ENCODE measurements around the gene PRDX6.

GRCh38 chr1:173453982-173454381 is 23.2 kb upstream of the PRDX6 start:
- TF ChIP-seq, protein P1, sequence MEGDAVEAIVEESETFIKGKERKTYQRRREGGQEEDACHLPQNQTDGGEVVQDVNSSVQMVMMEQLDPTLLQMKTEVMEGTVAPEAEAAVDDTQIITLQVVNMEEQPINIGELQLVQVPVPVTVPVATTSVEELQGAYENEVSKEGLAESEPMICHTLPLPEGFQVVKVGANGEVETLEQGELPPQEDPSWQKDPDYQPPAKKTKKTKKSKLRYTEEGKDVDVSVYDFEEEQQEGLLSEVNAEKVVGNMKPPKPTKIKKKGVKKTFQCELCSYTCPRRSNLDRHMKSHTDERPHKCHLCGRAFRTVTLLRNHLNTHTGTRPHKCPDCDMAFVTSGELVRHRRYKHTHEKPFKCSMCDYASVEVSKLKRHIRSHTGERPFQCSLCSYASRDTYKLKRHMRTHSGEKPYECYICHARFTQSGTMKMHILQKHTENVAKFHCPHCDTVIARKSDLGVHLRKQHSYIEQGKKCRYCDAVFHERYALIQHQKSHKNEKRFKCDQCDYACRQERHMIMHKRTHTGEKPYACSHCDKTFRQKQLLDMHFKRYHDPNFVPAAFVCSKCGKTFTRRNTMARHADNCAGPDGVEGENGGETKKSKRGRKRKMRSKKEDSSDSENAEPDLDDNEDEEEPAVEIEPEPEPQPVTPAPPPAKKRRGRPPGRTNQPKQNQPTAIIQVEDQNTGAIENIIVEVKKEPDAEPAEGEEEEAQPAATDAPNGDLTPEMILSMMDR (IDR thresholded peaks at IDR 0.05; ENCODE audit: control extremely low read depth in 1 of 3, insufficient read depth in 1 of 3, low read depth in 1 of 3, low read length in 3 of 3): no peak
- TF ChIP-seq CEBPB (IDR thresholded peaks at IDR 0.05; ENCODE audit: low read depth, low read length): no peak
- TF ChIP-seq SP1 (IDR thresholded peaks at IDR 0.05; ENCODE audit: low read depth, low read length): no peak
- TF ChIP-seq MAX (IDR thresholded peaks at IDR 0.05): no peak
- TF ChIP-seq YY1 (IDR thresholded peaks at IDR 0.05; ENCODE audit: low read depth, low read length): no peak
- no peak for TF ChIP-seq POLR2AphosphoS5 (IDR thresholded peaks at IDR 0.05; ENCODE audit: low read depth, low read length)
- no peak for TF ChIP-seq EGR1 (IDR thresholded peaks at IDR 0.05; ENCODE audit: borderline replicate concordance, low read depth, low read length)
- no peak for TF ChIP-seq EZH2 (IDR thresholded peaks at IDR 0.05; ENCODE audit: low read depth, low read length, severe bottlenecking)
- TF ChIP-seq RFX5 (IDR thresholded peaks at IDR 0.05; ENCODE audit: borderline replicate concordance, low read depth, low read length): no peak
- TF ChIP-seq JUN (IDR thresholded peaks at IDR 0.05; ENCODE audit: low read depth, low read length): no peak
- no peak for TF ChIP-seq SIN3A (conservative IDR thresholded peaks at IDR 0.05 in 1 of 2, IDR thresholded peaks at IDR 0.05 in 1 of 2; ENCODE audit: low read depth in 1 of 2, low read length in 2 of 2)
- TF ChIP-seq EP300 (IDR thresholded peaks at IDR 0.05; ENCODE audit: borderline replicate concordance in 1 of 2, low read depth in 2 of 2, low read length in 2 of 2): no peak
- TF ChIP-seq GTF2F1 (IDR thresholded peaks at IDR 0.05; ENCODE audit: borderline replicate concordance, low read depth, low read length): no peak
- no peak for TF ChIP-seq POLR2A (IDR thresholded peaks at IDR 0.05; ENCODE audit: control extremely low read depth in 1 of 2, low read depth in 2 of 2, low read length in 2 of 2)

All from H1 (cell line).